ENCODE results near the gene NKTR. TPM values are rescaled to one million over a fixed set of nuclear protein-coding genes. Genes with fewer than 3 reads are reported as not detected.

NKTR gene
- total RNA-seq, 1 donor from 2014 or later = 76.9 TPM

- intact Hi-C loops (cut with micrococcal nuclease) = no loop called here
- H3K9me3 Mint-ChIP-seq = no peaks in the 10 kb centered on the region
These were observed 92.4 kb downstream of the NKTR start for GRCh38 chr3:42692667-42693529.

GRCh38 chr3:42693530-42693930, 93.0 kb downstream of the NKTR start:
- Mint-ChIP-seq H3K4me3 (no peak overlapping the region), H3K9me3 (no peaks in the 10 kb centered on the region), H3K27me3 (ENCODE audit: insufficient read depth) (no peaks in the 10 kb centered on the region), H3K4me1 (ENCODE audit: low read depth) (no peaks in the 10 kb centered on the region), H3K27ac (no peak overlapping the region), H3K36me3 (ENCODE audit: low read depth) (no peaks in the 10 kb centered on the region)
- intact Hi-C loops (cut with micrococcal nuclease) = no loop called here
- DNase-seq (ENCODE audit: low spot score) = no peak

More at GRCh38 chr3:42692667-42693529, 92.4 kb downstream of the NKTR start:
- Mint-ChIP-seq H3K4me3 (no peak overlapping the region), H3K27ac (no peak overlapping the region), H3K36me3 (ENCODE audit: low read depth) (no peaks in the 10 kb centered on the region), H3K27me3 (ENCODE audit: insufficient read depth) (no peaks in the 10 kb centered on the region), H3K4me1 (ENCODE audit: low read depth) (no peaks in the 10 kb centered on the region)
- DNase-seq (ENCODE audit: low spot score) = no peak

GRCh38 chr3:42694366-42694765, 93.9 kb downstream of the NKTR start:
- H3K27me3 Mint-ChIP-seq (ENCODE audit: insufficient read depth) = no peaks in the 10 kb centered on the region
- intact Hi-C loops (cut with micrococcal nuclease) = no loop called here
- DNase-seq (ENCODE audit: low spot score) = no peak
- no peaks in the 10 kb centered on the region for H3K4me1 Mint-ChIP-seq (ENCODE audit: low read depth)
- no peak overlapping the region for H3K27ac Mint-ChIP-seq
- no peaks in the 10 kb centered on the region for H3K9me3 Mint-ChIP-seq
- H3K36me3 Mint-ChIP-seq (ENCODE audit: low read depth) = no peaks in the 10 kb centered on the region
- H3K4me3 Mint-ChIP-seq = no peak overlapping the region

DNA sequence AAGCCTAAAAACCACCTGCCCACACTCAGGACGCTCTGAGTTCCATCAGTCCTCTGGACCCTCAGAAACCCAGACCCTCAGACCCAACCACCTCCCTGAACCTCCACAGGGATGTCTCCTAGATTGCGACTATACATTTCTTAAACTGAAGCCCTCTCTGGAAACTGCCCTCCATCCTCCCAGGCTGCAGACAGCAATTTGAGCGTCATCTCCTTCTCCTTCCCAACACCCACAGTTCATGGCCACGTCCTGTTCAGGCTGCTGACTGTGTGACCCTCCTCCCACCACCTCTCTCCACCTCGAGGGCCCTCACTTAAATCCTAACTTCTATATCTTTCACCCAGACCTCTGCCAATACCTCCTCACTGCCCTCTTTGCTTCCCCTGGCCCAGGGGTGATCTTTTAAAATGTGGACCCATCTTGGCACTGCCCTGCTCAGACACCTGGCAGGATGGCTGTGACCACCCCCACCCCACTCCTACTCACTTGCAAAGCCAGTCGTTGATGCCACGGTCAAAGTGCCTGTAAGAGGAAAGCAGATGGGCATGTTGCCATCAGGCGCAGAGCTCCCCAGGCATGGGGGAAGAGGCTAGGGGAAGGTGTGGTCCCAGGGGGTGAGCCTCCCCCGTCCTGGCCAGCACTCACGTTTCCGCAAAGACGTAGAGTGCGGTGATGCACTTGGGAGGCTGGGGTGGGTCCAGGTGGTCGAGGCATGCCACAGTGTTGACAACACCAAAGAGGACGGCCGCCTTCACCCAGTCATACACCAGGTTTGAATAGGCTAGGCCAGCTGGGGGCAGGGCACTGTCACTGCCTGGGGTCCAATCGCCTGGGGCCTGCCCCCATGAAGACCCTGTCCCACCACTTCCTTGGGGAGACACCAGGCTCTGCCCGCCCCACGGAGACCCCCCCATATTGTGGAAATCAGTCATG, 96.1 kb downstream of the NKTR start:
- no peaks in the 10 kb centered on the region for H3K9me3 Mint-ChIP-seq
- H3K4me1 Mint-ChIP-seq (ENCODE audit: low read depth) = peaks cover 5% of the 10 kb centered on the region
- no peaks in the 10 kb centered on the region for H3K27me3 Mint-ChIP-seq (ENCODE audit: insufficient read depth)
- no peaks in the 10 kb centered on the region for H3K36me3 Mint-ChIP-seq (ENCODE audit: low read depth)
- H3K4me3 Mint-ChIP-seq = no peak overlapping the region
- no peak overlapping the region for H3K27ac Mint-ChIP-seq
- no peak for DNase-seq (ENCODE audit: low spot score)
- intact Hi-C loops (cut with micrococcal nuclease) = no loop called here

DNA sequence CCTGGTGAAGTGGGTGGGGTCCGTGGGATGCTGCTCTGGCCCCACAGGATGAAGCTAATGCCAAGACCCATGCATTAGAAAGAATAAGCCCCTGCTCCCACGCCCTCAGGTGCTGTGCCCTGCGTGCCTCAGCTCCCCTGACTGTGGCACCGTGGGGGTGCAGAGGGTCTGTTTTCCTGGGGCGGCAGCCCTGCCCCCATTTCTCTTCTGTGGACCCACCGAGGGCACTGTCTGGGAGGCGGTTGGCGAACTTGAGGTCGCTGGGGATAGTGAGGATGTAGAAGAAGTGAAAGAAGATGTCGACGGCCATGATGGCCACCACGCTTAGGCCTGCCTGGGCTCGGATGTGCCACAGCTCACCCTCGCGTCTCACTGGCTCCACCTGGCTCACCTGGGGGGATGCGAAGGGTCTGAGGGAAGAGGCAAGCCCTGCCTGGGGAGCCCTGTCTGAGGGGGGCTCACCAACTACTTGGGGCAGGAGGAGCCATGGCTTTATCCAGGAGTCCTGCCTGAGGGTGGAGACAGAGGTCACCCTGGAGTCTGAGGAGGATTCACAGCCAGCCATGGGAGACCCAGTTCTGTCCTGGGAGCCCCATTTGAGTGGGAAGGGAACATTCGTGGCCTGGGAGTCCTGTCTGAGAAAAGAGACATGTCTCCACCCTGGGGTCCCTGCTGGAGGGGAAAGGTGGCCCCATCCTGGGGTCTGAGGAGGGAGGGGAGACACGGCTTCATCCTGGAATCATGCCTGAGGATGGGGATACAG, 97.0 kb downstream of the NKTR start:
- Mint-ChIP-seq H3K27me3 (ENCODE audit: insufficient read depth) (no peaks in the 10 kb centered on the region), H3K27ac (no peak overlapping the region), H3K4me1 (ENCODE audit: low read depth) (peaks cover 5% of the 10 kb centered on the region), H3K4me3 (no peak overlapping the region), H3K36me3 (ENCODE audit: low read depth) (no peaks in the 10 kb centered on the region), H3K9me3 (no peaks in the 10 kb centered on the region)
- DNase-seq (ENCODE audit: low spot score) = no peak
- intact Hi-C loops (cut with micrococcal nuclease) = no loop called here

Other genes starting within 250 kb of the NKTR start
- not detected in 2 replicates for gene LYZL4, start 190.1 kb upstream of the NKTR start, total RNA-seq
- gene VIPR1, start 98.0 kb upstream of the NKTR start, total RNA-seq = 0.69 and 0.88 TPM in 2 replicates
- 37.5 and 38.3 TPM in 2 replicates for gene SEC22C, start 18.7 kb upstream of the NKTR start, total RNA-seq
- 66.3 and 67.5 TPM in 2 replicates for gene SS18L2, start 9.8 kb upstream of the NKTR start, total RNA-seq
- 1.4 and 1.8 TPM in 2 replicates for gene ZBTB47, start 53.0 kb downstream of the NKTR start, total RNA-seq
- not detected in 2 replicates for gene KLHL40, start 84.9 kb downstream of the NKTR start, total RNA-seq
- not detected in 2 replicates for gene HHATL, start 102.1 kb downstream of the NKTR start, total RNA-seq
- gene CCDC13, start 172.6 kb downstream of the NKTR start, total RNA-seq = 0.32 TPM in 1 of 2 replicates, not detected in the other
- gene HIGD1A, start 203.8 kb downstream of the NKTR start, total RNA-seq = 90.1 and 97.5 TPM in 2 replicates
- 0.66 and 0.88 TPM in 2 replicates for gene ACKR2, start 208.8 kb downstream of the NKTR start, total RNA-seq

Data from activated T-helper 1 cell treated with anti-CD3 and anti-CD28 coated beads, Interleukin-12 subunit alpha, Interleukin-12 subunit beta, Interleukin-2, Interleukin-4 antibody, amounts not matched to agents 30 ng/mL and 10 ng/mL and 1 ng/mL, durations not matched to agents 14 hours and 24 hours and 36 hours (primary cell).